WTC11 (cell line): ENCODE results near the gene CISD3. TPM values are rescaled to one million over a fixed set of nuclear protein-coding genes. Genes with fewer than 3 reads are reported as not detected.

ENCODE experiments used
- ATAC-seq: fragments of 200-7000 bp; cut with Tn5 transposase; 2 replicates; pipeline ENCODE4 v1.10.0; 2021; ENCODE audit warnings: mild to moderate bottlenecking, moderate library complexity
- CTCF ChIA-PET: fragments of 300-600 bp; sonication (Branson Sonifier 250); formaldehyde crosslinking; loops from one replicate; lab custom pipeline; 2021; ENCODE audit warnings: antibody characterized with exemption; lab: Charles Lee
- POLR2A ChIA-PET: fragments of 350-600 bp; sonication (Branson Sonifier 250); formaldehyde crosslinking; loops from one replicate; lab custom pipeline; 2021; ENCODE audit warnings: antibody characterized with exemption; lab: Charles Lee
- DNase-seq: peaks from one replicate; pipeline ENCODE4 v3.0.0; 2021; ENCODE audit warnings: low spot score
- H3K27ac Mint-ChIP-seq: 2 replicates; pipeline ENCODE4 v1.8.0; 2021; ENCODE audit warnings: mixed read lengths
- H3K27me3 Mint-ChIP-seq: 2 replicates; pipeline ENCODE4 v1.8.0; 2021; ENCODE audit warnings: low read depth, mild to moderate bottlenecking, moderate library complexity, mixed read lengths
- H3K36me3 Mint-ChIP-seq: 2 replicates; pipeline ENCODE4 v1.8.0; 2021; ENCODE audit warnings: mixed read lengths
- H3K4me1 Mint-ChIP-seq: 2 replicates; pipeline ENCODE4 v1.8.0; 2022; ENCODE audit warnings: mixed read lengths
- H3K4me3 Mint-ChIP-seq: 2 replicates; pipeline ENCODE4 v1.8.0; 2021; ENCODE audit warnings: mild to moderate bottlenecking, moderate library complexity, mixed read lengths
- H3K9me3 Mint-ChIP-seq: 2 replicates; pipeline ENCODE4 v1.8.0; 2021; ENCODE audit warnings: mixed read lengths
- ARID4B ChIP-seq: sonication (generic); formaldehyde crosslinking; IDR thresholded peaks from 2 replicates; pipeline ENCODE4 v1.8.0; 2023; ENCODE audit warnings: missing genetic modification reagents, mild to moderate bottlenecking, borderline replicate concordance
- E2F1 ChIP-seq: sonication (generic); formaldehyde crosslinking; IDR thresholded peaks from 2 replicates; pipeline ENCODE4 v1.8.0; 2022; ENCODE audit warnings: mild to moderate bottlenecking, missing genetic modification reagents
- ELF4 ChIP-seq: sonication (generic); formaldehyde crosslinking; IDR thresholded peaks from 2 replicates; pipeline ENCODE4 v1.8.1; 2022; ENCODE audit warnings: low read depth, mild to moderate bottlenecking, moderate library complexity, missing genetic modification reagents
- FOXK1 ChIP-seq: sonication (generic); formaldehyde crosslinking; IDR thresholded peaks from 2 replicates; pipeline ENCODE4 v1.8.0; 2022; ENCODE audit warnings: mild to moderate bottlenecking, moderate library complexity, missing genetic modification reagents
- GRHL2 ChIP-seq: fragments of 250-450 bp; sonication (Bioruptor Pico); IDR thresholded peaks from 2 replicates; pipeline ENCODE4 v1.8.0; 2022; ENCODE audit warnings: mild to moderate bottlenecking, moderate library complexity; ENCODE audit not compliant: insufficient replicate concordance, severe bottlenecking
- SOX15 ChIP-seq: fragments of 250-450 bp; sonication (Bioruptor Pico); IDR thresholded peaks from 2 replicates; pipeline ENCODE4 v1.9.0; 2021; ENCODE audit warnings: mild to moderate bottlenecking
- TP53 ChIP-seq: sonication (generic); formaldehyde crosslinking; IDR thresholded peaks from 2 replicates; pipeline ENCODE4 v1.8.1; 2023; ENCODE audit warnings: mild to moderate bottlenecking, missing genetic modification reagents
- ZBTB21 ChIP-seq: sonication (generic); formaldehyde crosslinking; IDR thresholded peaks from 2 replicates; pipeline ENCODE4 v1.8.1; 2023; ENCODE audit warnings: mild to moderate bottlenecking, missing genetic modification reagents, borderline replicate concordance
- ZBTB43 ChIP-seq: sonication (generic); formaldehyde crosslinking; IDR thresholded peaks from 2 replicates; pipeline ENCODE4 v1.8.1; 2023; ENCODE audit warnings: mild to moderate bottlenecking, missing genetic modification reagents
- ZNF121 ChIP-seq: sonication (generic); formaldehyde crosslinking; IDR thresholded peaks from 2 replicates; pipeline ENCODE4 v1.8.0; 2023; ENCODE audit warnings: missing genetic modification reagents
- ZNF317 ChIP-seq: sonication (generic); formaldehyde crosslinking; IDR thresholded peaks from 2 replicates; pipeline ENCODE4 v1.8.1; 2023; ENCODE audit warnings: low read depth, mild to moderate bottlenecking, moderate library complexity, missing genetic modification reagents, borderline replicate concordance
- ZNF416 ChIP-seq: fragments of 250-450 bp; sonication (Bioruptor Pico); IDR thresholded peaks from 2 replicates; pipeline ENCODE4 v1.9.0; 2021; ENCODE audit warnings: mild to moderate bottlenecking, inconsistent platforms
- total RNA-seq: library from RNA; stranded (reverse); gene quantifications from 3 replicates; pipeline ENCODE4 v1.2.3, GENCODE V29; 2021
- TF ChIP-seq, protein P1 (sequence below): sonication (generic); formaldehyde crosslinking; IDR thresholded peaks from 2 replicates; pipeline ENCODE4 v1.8.0; 2023; ENCODE audit warnings: missing genetic modification reagents
- TF ChIP-seq, protein P2 (sequence below): sonication (generic); formaldehyde crosslinking; IDR thresholded peaks from 2 replicates; pipeline ENCODE4 v1.8.1; 2022; ENCODE audit warnings: low read depth, missing genetic modification reagents, borderline replicate concordance
- TF ChIP-seq, protein P3 (sequence below): sonication (generic); formaldehyde crosslinking; IDR thresholded peaks from 2 replicates; pipeline ENCODE4 v1.8.0; 2022; ENCODE audit warnings: missing genetic modification reagents
- TF ChIP-seq, protein P4 (sequence below): sonication (generic); formaldehyde crosslinking; IDR thresholded peaks from 2 replicates; pipeline ENCODE4 v1.8.0; 2022; ENCODE audit warnings: mild to moderate bottlenecking, missing genetic modification reagents

CISD3 gene
- total RNA-seq, 1 experiment from 2014 or later = 12.1 TPM

GRCh38 chr17:38749223-38750043 lies 19.3 kb downstream of the CISD3 start (continued):
- TF ChIP-seq, protein P1, sequence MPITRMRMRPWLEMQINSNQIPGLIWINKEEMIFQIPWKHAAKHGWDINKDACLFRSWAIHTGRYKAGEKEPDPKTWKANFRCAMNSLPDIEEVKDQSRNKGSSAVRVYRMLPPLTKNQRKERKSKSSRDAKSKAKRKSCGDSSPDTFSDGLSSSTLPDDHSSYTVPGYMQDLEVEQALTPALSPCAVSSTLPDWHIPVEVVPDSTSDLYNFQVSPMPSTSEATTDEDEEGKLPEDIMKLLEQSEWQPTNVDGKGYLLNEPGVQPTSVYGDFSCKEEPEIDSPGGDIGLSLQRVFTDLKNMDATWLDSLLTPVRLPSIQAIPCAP = peak; percentile 88; the same call in 1 of the 2 replicates
- TF ChIP-seq, protein P2, sequence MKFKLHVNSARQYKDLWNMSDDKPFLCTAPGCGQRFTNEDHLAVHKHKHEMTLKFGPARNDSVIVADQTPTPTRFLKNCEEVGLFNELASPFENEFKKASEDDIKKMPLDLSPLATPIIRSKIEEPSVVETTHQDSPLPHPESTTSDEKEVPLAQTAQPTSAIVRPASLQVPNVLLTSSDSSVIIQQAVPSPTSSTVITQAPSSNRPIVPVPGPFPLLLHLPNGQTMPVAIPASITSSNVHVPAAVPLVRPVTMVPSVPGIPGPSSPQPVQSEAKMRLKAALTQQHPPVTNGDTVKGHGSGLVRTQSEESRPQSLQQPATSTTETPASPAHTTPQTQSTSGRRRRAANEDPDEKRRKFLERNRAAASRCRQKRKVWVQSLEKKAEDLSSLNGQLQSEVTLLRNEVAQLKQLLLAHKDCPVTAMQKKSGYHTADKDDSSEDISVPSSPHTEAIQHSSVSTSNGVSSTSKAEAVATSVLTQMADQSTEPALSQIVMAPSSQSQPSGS (CRISPR knock-in tag) = no peak
- no peak for TF ChIP-seq SOX15 (CRISPR knock-in tag)
- no peak for TF ChIP-seq ZNF416 (CRISPR knock-in tag)
- TF ChIP-seq ARID4B (CRISPR knock-in tag) = peak; percentile 62; the same call in 1 of the 2 replicates
- no peak for TF ChIP-seq ZNF317 (CRISPR knock-in tag)
- TF ChIP-seq ELF4 (CRISPR knock-in tag) = 0 out of 2 replicates have a peak, but pooled peaks have one; percentile 64
- no peak for TF ChIP-seq ZNF121 (CRISPR knock-in tag)
- TF ChIP-seq, protein P3, sequence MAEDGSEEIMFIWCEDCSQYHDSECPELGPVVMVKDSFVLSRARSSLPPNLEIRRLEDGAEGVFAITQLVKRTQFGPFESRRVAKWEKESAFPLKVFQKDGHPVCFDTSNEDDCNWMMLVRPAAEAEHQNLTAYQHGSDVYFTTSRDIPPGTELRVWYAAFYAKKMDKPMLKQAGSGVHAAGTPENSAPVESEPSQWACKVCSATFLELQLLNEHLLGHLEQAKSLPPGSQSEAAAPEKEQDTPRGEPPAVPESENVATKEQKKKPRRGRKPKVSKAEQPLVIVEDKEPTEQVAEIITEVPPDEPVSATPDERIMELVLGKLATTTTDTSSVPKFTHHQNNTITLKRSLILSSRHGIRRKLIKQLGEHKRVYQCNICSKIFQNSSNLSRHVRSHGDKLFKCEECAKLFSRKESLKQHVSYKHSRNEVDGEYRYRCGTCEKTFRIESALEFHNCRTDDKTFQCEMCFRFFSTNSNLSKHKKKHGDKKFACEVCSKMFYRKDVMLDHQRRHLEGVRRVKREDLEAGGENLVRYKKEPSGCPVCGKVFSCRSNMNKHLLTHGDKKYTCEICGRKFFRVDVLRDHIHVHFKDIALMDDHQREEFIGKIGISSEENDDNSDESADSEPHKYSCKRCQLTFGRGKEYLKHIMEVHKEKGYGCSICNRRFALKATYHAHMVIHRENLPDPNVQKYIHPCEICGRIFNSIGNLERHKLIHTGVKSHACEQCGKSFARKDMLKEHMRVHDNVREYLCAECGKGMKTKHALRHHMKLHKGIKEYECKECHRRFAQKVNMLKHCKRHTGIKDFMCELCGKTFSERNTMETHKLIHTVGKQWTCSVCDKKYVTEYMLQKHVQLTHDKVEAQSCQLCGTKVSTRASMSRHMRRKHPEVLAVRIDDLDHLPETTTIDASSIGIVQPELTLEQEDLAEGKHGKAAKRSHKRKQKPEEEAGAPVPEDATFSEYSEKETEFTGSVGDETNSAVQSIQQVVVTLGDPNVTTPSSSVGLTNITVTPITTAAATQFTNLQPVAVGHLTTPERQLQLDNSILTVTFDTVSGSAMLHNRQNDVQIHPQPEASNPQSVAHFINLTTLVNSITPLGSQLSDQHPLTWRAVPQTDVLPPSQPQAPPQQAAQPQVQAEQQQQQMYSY = peak; percentile 78
- TF ChIP-seq E2F1 = 0 out of 2 replicates have a peak, but pooled peaks have one; percentile 62
- TF ChIP-seq GRHL2 (CRISPR knock-in tag) = no peak
- TF ChIP-seq, protein P4, sequence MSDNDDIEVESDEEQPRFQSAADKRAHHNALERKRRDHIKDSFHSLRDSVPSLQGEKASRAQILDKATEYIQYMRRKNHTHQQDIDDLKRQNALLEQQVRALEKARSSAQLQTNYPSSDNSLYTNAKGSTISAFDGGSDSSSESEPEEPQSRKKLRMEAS (CRISPR knock-in tag) = peak; percentile 85
- peak; percentile 29; the same call in 1 of the 2 replicates for TF ChIP-seq TP53

DNA sequence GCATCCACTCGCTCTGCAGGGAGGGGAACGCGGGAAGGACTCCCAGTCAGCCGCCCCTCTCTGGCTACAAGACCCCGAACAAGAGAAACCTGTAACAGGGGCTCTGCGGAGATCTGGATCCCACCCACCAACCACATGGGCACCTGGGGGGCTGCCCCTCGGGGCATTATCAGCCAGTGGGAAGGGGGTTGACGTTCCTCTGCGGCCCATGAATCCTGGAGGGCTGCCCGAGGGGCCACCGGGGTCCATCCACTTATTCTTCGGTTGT lies 19.8 kb downstream of the CISD3 start:
- POLR2A ChIA-PET = interaction anchor here (1.6 kb wide), 1 partner anchor 45 kb away, joined by 6 read pairs; the partner anchor contains the start of gene MLLT6
- Mint-ChIP-seq H3K27ac (peak overlapping the region; percentile 90), H3K27me3 (peaks cover 2% of the 10 kb centered on the region), H3K9me3 (no peaks in the 10 kb centered on the region), H3K36me3 (peaks cover 11% of the 10 kb centered on the region), H3K4me3 (peak overlapping the region; percentile 97), H3K4me1 (peaks cover 34% of the 10 kb centered on the region)
- TF ChIP-seq FOXK1 (no peak), ZBTB43 (CRISPR knock-in tag) (0 out of 2 replicates have a peak, but pooled peaks have one; percentile 11), TP53 (peak; percentile 41; the same call in 1 of the 2 replicates), ZBTB21 (CRISPR knock-in tag) (no peak)
- TF ChIP-seq, protein P1 = 0 out of 2 replicates have a peak, but pooled peaks have one; percentile 8
- CTCF ChIA-PET = interaction anchor here (0.8 to 4.4 kb wide), 3 partner anchors 11 to 63 kb away, joined by 5 to 45 read pairs (median 7); no protein-coding TSS in a partner anchor
- DNase-seq (no peak), ATAC-seq (no peak)
